Upper lobe of left lung (tissue), 6 donors: ENCODE measurements around the gene ANKS1A. TPM values are rescaled to one million over a fixed set of nuclear protein-coding genes. Genes with fewer than 3 reads are reported as not detected.

Experiments
- ATAC-seq, 2 donors: fragments of 200-7000 bp; cut with Tn5 transposase; one replicate each; pipeline ENCODE4 v1.9.1; 2022; ENCODE audit warnings: mild to moderate bottlenecking in 2 of 2, moderate library complexity in 2 of 2; ENCODE audit not compliant: low FRiP score in 2 of 2
- DNase-seq, 2 donors: peaks; one replicate each; pipeline ENCODE4 v3.0.0-alpha.2; 2019 to 2020
- H3K27ac ChIP-seq, 4 donors: fragments of 200-600 bp; sonication (generic); one replicate each; pipeline ENCODE4 v1.5.1; 2016 to 2019
- H3K27me3 ChIP-seq, 4 donors: fragments of 200-600 bp; sonication (generic); one replicate each; pipeline ENCODE4 v1.5.1; 2017 to 2019
- H3K36me3 ChIP-seq, 4 donors: fragments of 200-600 bp; sonication (generic); one replicate each; pipeline ENCODE4 v1.5.1; 2016 to 2019
- H3K4me1 ChIP-seq, 4 donors: fragments of 200-600 bp; sonication (generic); one replicate each; pipeline ENCODE4 v1.5.1; 2018 to 2019
- H3K4me3 ChIP-seq, 4 donors: fragments of 200-600 bp; sonication (generic); one replicate each; pipeline ENCODE4 v1.5.1; 2017 to 2019; ENCODE audit warnings: mild to moderate bottlenecking in 2 of 4, moderate library complexity in 1 of 4
- H3K9me3 ChIP-seq, 4 donors: fragments of 200-600 bp; sonication (generic); one replicate each; pipeline ENCODE4 v1.5.1; 2018 to 2019
- EP300 ChIP-seq, 4 donors: sonication (generic); formaldehyde crosslinking; IDR thresholded peaks; one replicate each; pipeline ENCODE4 v1.5.1; 2017; ENCODE audit warnings: antibody characterized with exemption in 4 of 4, control low read depth in 2 of 4
- POLR2A ChIP-seq, 4 donors: fragments of 450-650 bp; IDR thresholded peaks; one replicate each; pipeline ENCODE4 v1.5.1; 2016 to 2017; ENCODE audit warnings: antibody characterized with exemption in 4 of 4, mild to moderate bottlenecking in 2 of 4
- POLR2AphosphoS5 ChIP-seq, 2 donors: sonication (generic); formaldehyde crosslinking; IDR thresholded peaks; one replicate each; pipeline ENCODE4 v1.5.1; 2017; ENCODE audit warnings: antibody characterized with exemption in 2 of 2
- WGBS, 2 donors: methylation state at CpG; one replicate each; pipeline ENCODE4 v1.1.5; 2017 to 2018; 5-methylcytosine and 5-hydroxymethylcytosine counted together
- total RNA-seq, 6 donors: library from RNA; depleted of rRNA in 4 of 6; stranded (reverse); fragments of >200 nt in 4 of 6; gene quantifications; one replicate each; pipeline versions ENCODE4 v1.1.0 to v1.2.1, GENCODE V29; 2016 to 2021
- TF ChIP-seq, protein P1 (sequence below), 6 experiments: fragments of 450-650 bp in 4 of 6; fragments of 200-600 bp in 2 of 6; sonication (generic) in 2 of 6; IDR thresholded peaks; one replicate each; pipeline ENCODE4 v1.5.1; 2016 to 2019; ENCODE audit warnings: antibody characterized with exemption in 6 of 6
- donor health status: DM: no; HTN: no; CAD: no; lungs with moderate emphysema.
- donor health status: DM: no; HTN: yes; CAD: no; lungs with severe emphysema.

Gene ANKS1A
- total RNA-seq, 6 donors from 2014 or later, result 47.2 to 85.3 (median 53.5) TPM

DNA sequence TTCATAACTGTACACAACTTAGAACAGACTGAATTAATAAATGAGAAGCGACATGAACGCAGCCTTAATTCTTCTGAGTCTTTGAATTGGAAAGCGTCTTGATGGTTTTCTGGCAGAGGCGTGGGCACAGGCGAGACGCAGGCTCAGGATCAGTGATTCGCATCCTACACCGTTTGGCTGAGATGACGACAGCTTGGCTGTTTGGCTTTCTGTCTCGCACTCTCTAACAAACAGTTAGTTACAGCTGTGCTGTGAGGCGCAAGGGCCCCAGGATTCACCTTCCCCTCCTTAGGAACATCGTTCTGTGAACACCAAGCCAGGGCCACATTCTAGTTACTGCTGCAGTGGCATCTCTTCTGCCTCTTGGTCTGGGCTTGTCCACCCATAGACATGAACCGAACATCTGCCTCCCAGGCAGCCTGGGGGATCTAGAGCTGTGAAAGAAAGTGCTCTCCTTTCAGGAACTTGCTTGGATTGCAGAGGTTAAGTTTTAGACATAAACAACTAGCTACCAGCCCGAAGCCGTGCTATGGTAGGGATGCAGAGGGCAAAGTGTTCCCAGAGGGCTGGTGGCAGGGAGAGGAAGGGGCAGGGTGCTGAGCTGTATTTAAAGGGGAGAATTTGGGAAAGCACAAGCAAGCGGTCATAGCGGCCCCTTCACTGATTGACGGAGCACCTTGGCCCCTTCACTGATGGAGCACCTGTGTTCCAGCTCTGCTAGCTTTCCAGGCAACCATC is 202.5 kb downstream of the ANKS1A start:
- peak overlapping the region in 2 of 4 donors; percentile 20 to 54 for H3K27ac ChIP-seq
- peaks cover 8 to 32% (median 26%) of the 10 kb centered on the region in 4 donors for H3K4me1 ChIP-seq
- peaks cover 6 to 45% (median 37%) of the 10 kb centered on the region in 4 donors for H3K36me3 ChIP-seq
- 91 to 93% methylated on average over 16 to 18 of the region's 18 CpGs for WGBS, 2 donors
- no peaks in the 10 kb centered on the region for H3K9me3 ChIP-seq
- no peak overlapping the region for H3K4me3 ChIP-seq
- DNase-seq (no peak), ATAC-seq (peak in 1 of 2 donors; percentile 20)
- H3K27me3 ChIP-seq, result no peaks in the 10 kb centered on the region
- TF ChIP-seq, protein P1, sequence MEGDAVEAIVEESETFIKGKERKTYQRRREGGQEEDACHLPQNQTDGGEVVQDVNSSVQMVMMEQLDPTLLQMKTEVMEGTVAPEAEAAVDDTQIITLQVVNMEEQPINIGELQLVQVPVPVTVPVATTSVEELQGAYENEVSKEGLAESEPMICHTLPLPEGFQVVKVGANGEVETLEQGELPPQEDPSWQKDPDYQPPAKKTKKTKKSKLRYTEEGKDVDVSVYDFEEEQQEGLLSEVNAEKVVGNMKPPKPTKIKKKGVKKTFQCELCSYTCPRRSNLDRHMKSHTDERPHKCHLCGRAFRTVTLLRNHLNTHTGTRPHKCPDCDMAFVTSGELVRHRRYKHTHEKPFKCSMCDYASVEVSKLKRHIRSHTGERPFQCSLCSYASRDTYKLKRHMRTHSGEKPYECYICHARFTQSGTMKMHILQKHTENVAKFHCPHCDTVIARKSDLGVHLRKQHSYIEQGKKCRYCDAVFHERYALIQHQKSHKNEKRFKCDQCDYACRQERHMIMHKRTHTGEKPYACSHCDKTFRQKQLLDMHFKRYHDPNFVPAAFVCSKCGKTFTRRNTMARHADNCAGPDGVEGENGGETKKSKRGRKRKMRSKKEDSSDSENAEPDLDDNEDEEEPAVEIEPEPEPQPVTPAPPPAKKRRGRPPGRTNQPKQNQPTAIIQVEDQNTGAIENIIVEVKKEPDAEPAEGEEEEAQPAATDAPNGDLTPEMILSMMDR (IDR thresholded peaks at IDR 0.05), result no peak
- no peak for TF ChIP-seq POLR2AphosphoS5 (IDR thresholded peaks at IDR 0.05)
- TF ChIP-seq POLR2A (IDR thresholded peaks at IDR 0.05), result no peak
- no peak for TF ChIP-seq EP300 (IDR thresholded peaks at IDR 0.05)

DNA sequence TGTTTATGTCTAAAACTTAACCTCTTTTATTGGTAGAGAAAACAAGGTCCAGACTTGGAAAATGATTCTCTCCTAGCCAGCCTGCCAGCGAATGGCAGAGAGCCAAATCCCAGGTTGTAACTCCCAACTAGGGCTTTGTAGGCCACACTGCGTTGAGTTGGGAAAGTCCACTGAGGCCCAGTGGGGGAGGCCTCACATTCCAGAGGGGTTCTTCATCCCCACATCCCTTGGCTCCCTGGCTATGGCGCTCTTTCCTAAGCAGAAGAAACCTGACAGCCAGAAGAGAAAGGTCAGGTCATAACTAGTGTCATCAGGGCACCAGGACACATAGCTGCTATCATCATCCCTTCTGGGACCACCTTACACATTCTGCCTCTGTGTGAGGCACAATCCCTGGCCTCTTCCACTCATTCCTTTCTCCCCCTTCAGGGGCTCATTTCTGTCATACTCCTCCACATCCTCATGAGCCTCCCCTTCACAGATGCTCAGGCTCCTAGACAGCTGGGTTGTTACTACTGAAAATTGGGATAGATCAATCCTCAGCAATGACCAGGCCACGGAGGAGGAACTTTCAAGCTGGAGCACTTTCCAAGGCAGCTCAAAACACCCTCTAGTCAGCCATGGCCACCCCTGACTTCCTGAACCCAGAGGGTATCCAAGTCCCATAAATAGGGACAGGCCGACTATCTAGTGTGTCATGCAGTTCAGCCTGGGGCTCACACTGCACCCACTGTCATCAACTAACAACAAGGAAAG is 203.5 kb downstream of the ANKS1A start:
- Histone ChIP-seq H3K27ac (peak overlapping the region; percentile 33 to 56 (median 46)), H3K4me1 (peaks cover 8 to 31% (median 26%) of the 10 kb centered on the region in 4 donors)
- 78% methylated on average over 4 to 5 of the region's 5 CpGs for WGBS, 2 donors

DNA sequence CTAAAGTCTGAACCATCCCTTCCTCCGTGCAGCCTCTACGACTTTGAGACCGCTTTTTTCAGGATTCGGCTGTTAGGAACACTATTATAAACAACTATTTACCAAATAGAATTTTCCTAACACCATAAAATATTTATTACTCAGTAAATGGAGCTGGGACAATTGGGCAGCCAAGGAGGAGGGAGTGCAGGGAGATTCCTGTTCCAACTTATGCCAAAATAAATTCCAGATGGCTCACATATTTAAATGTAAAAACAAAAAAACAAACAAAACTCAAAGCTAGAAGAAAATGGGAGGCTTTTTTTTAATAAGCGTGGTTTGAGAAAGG is 204.0 kb downstream of the ANKS1A start:
- H3K27me3 ChIP-seq, result no peaks in the 10 kb centered on the region
- H3K27ac ChIP-seq, result peak overlapping the region in 3 of 4 donors; percentile 33 to 56 (median 54)
- WGBS, 2 donors, result 76 to 84% methylated on average over 5 of the region's 5 CpGs
- H3K4me1 ChIP-seq, result peaks cover 6 to 31% (median 23%) of the 10 kb centered on the region in 4 donors
- no peak for ATAC-seq
- no peaks in the 10 kb centered on the region for H3K9me3 ChIP-seq
- no peak overlapping the region for H3K4me3 ChIP-seq
- peaks cover 2 to 30% (median 22%) of the 10 kb centered on the region in 4 donors for H3K36me3 ChIP-seq
- TF ChIP-seq POLR2A (IDR thresholded peaks at IDR 0.05) (no peak), POLR2AphosphoS5 (IDR thresholded peaks at IDR 0.05) (no peak), EP300 (IDR thresholded peaks at IDR 0.05) (no peak)
- TF ChIP-seq, protein P1 (IDR thresholded peaks at IDR 0.05), result no peak
- DNase-seq, result no peak

More for the DNA sequence above, 203.5 kb downstream of the ANKS1A start:
- TF ChIP-seq, protein P1 (IDR thresholded peaks at IDR 0.05), result no peak
- TF ChIP-seq POLR2AphosphoS5 (IDR thresholded peaks at IDR 0.05) (no peak), EP300 (IDR thresholded peaks at IDR 0.05) (no peak), POLR2A (IDR thresholded peaks at IDR 0.05) (no peak)
- peak in 1 of 2 donors; percentile 16 for ATAC-seq
- H3K27me3 ChIP-seq, result no peaks in the 10 kb centered on the region
- H3K9me3 ChIP-seq, result no peaks in the 10 kb centered on the region
- no peak for DNase-seq
- H3K36me3 ChIP-seq, result peaks cover 3 to 35% (median 27%) of the 10 kb centered on the region in 4 donors
- H3K4me3 ChIP-seq, result no peak overlapping the region

DNA sequence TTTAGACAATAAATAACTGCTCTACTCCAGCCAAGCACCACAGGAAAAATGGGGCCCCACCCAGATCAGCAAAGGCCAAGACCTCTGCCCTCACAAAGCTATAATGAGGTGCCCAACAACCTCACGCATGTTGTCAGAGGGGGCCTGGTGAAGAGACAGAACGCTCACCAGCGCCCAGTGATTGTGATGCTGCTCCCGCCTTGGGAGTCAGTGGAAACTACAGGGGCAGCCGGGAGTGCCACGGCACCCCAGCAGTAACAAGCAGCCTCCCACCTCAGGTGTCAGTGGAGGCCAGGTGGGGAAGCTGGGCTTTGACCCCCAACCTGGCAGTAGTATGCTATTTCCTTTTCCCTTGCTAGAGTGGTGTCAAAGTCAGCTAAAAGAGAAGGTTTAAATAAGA is 204.7 kb downstream of the ANKS1A start:
- no peaks in the 10 kb centered on the region for H3K9me3 ChIP-seq
- peaks cover 2 to 23% (median 15%) of the 10 kb centered on the region in 4 donors for H3K36me3 ChIP-seq
- no peak for ATAC-seq
- H3K27me3 ChIP-seq, result no peaks in the 10 kb centered on the region
- H3K4me1 ChIP-seq, result peaks cover 0 to 31% (median 17%) of the 10 kb centered on the region in 4 donors
- H3K27ac ChIP-seq, result peak overlapping the region in 2 of 4 donors; percentile 27 to 37
- no peak for DNase-seq
- 72 to 100% methylated on average over 1 to 6 of the region's 6 CpGs for WGBS, 2 donors
- TF ChIP-seq POLR2A (IDR thresholded peaks at IDR 0.05), result no peak
- H3K4me3 ChIP-seq, result no peak overlapping the region

DNA sequence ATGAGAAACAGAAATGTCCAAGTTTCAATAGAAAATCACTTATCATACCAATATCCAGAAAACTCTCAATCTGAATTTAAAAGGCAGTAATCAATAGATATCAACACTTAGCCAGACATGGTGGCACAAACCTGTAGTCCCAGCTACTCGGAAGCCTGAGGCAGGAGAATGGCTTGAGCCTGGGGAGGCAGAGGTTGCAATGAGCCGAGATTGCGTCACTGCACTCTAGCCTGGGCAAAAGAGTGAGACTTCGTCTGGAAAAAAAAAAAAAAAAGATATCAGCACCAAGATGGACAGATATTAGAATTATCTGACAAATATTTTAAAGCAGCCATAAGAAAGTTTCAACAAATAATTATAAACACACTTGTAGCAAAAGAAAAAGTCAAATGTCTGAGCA is 205.1 kb downstream of the ANKS1A start:
- no peak for DNase-seq
- TF ChIP-seq POLR2A (IDR thresholded peaks at IDR 0.05) (no peak), EP300 (IDR thresholded peaks at IDR 0.05) (no peak), POLR2AphosphoS5 (IDR thresholded peaks at IDR 0.05) (no peak)
- TF ChIP-seq, protein P1 (IDR thresholded peaks at IDR 0.05), result no peak
- Histone ChIP-seq H3K36me3 (peaks cover 1 to 19% (median 11%) of the 10 kb centered on the region in 4 donors), H3K4me3 (no peak overlapping the region), H3K9me3 (no peaks in the 10 kb centered on the region), H3K27me3 (no peaks in the 10 kb centered on the region), H3K27ac (peak overlapping the region in 2 of 4 donors; percentile 27 to 37), H3K4me1 (peaks cover 0 to 29% (median 16%) of the 10 kb centered on the region in 4 donors)
- ATAC-seq, result no peak
- whole genome bisulfite sequencing, 2 donors, result 74 to 80% methylated on average over 4 of the region's 4 CpGs
